ENCODE results near the gene PPIL6.
A peak's percentile ranks its signal among the peaks of the same experiment; 100 is the strongest.

The PPIL6 gene

DNA sequence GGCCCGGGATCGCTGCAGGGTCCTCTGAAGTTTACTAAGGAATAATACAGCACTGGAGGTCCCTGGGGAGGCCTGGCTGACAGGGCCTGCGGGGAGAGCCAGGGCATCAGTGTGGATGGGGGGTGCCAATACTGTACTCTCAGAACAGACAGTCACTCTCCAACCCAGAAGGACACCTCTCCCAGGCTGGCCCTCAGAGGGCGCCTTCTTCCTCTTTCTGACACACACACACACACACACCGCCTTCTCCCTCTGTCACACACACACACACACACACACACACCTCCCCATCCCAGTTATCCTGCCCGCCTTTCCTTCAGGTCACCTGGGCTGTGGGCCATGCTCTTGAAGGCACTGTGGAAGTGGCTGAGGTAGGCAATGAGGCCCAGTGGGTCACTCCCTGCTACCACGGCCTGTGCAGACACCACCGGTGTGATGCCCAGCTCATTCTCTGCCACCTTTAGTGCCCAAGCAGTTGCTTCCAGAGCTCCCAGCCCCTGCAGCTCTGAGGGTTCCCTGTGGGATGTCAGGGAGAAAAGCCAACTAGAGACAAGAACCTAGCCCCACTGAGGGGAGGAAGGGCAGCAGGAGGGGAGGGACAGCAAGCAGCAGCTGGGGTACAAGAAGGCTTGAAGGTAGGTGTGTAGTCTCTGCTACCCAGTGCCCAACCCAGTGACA, 7.6 kb upstream of the PPIL6 start:
- no peaks in the 10 kb centered on the region for H3K9me3 Mint-ChIP-seq
- H3K4me3 Mint-ChIP-seq, result no peak overlapping the region
- peaks cover 45% of the 10 kb centered on the region for H3K36me3 Mint-ChIP-seq
- peak overlapping the region; percentile 87 for H3K27ac Mint-ChIP-seq
- ATAC-seq (no peak), DNase-seq (ENCODE audit: low spot score in 2 of 2) (peak in 1 of 2 donors; percentile 48)
- peaks cover 46% of the 10 kb centered on the region for H3K4me1 Mint-ChIP-seq

DNA sequence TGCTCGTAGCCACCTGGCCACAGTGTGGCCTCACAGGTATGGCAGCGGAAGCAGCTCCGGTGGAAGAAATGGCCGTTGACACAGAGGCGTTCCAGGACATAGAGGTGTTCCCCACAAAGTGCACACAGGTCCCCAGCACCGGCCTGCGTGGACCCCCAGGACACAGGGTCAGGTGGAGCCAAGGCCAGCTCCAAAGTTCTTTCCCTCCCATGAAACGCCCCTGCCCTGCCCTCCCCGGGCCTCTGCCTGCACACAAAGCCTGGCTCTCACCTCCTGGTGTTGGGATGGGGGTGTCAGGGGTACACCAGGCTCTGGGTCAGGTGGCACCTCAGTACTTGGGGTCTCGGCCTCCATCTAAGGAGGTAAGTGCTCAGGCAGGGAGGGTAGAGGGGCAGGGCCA, 6.7 kb upstream of the PPIL6 start:
- Mint-ChIP-seq H3K9me3 (no peaks in the 10 kb centered on the region), H3K36me3 (peaks cover 51% of the 10 kb centered on the region), H3K4me1 (peaks cover 55% of the 10 kb centered on the region), H3K4me3 (no peak overlapping the region), H3K27ac (peak overlapping the region; percentile 87)
- no peak for ATAC-seq
- DNase-seq (ENCODE audit: low spot score in 2 of 2), result peak in 1 of 2 donors; percentile 45

DNA sequence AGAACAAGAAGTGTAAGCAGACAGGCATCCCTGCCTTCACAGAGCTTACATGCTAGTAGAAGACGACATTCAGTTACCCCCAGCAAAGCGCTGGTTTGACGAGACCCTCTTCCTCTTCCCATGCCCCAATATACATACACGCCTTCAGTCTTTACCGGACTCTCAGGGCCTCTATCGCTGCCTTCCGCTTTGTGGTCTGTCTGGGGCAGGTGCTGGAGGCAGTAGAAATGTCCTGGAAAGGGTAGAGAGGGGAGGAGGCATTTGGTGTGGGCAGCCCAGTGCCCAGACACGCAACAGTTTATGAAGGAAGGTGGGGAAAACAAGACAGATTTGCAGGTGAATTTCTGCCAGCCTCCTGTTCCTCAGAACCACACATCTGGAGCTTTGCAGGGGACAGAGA, 6.1 kb upstream of the PPIL6 start:
- Mint-ChIP-seq H3K4me1 (peaks cover 60% of the 10 kb centered on the region), H3K27ac (peak overlapping the region; percentile 87), H3K4me3 (no peak overlapping the region), H3K9me3 (no peaks in the 10 kb centered on the region), H3K36me3 (peaks cover 54% of the 10 kb centered on the region)
- ATAC-seq (no peak), DNase-seq (ENCODE audit: low spot score in 2 of 2) (no peak)

GRCh38 chr6:109446072-109446471, 5.6 kb upstream of the PPIL6 start:
- Mint-ChIP-seq H3K4me1 (peaks cover 65% of the 10 kb centered on the region), H3K9me3 (no peaks in the 10 kb centered on the region), H3K27ac (peak overlapping the region; percentile 87), H3K36me3 (peaks cover 55% of the 10 kb centered on the region), H3K4me3 (no peak overlapping the region)
- ATAC-seq, result no peak
- peak in 1 of 2 donors; percentile 44 for DNase-seq (ENCODE audit: low spot score in 2 of 2)

DNA sequence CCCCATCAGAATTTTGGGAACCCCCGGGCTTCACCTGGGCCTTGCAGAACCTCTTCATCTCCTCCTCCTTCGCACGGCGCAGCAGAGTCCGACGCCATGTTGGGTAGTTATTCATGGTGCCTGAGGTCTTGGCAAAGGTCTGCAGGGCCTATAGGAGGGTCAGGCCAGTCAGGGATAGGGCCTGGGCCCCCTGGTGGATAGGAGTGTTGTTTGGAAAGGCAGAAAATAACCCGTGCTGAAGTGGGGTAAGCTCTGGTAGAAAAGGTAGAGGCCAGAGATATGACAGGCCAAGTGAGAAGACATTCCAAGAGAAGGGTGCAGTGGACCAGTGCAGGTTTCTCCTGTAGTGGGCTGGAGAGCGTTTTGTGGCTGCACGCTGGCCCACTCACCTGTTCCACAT, 5.0 kb upstream of the PPIL6 start:
- peaks cover 53% of the 10 kb centered on the region for H3K36me3 Mint-ChIP-seq
- DNase-seq (ENCODE audit: low spot score in 2 of 2) (peak in 1 of 2 donors; percentile 46), ATAC-seq (no peak)
- H3K27ac Mint-ChIP-seq, result peak overlapping the region; percentile 87
- H3K4me1 Mint-ChIP-seq, result peaks cover 61% of the 10 kb centered on the region
- H3K4me3 Mint-ChIP-seq, result no peak overlapping the region
- H3K9me3 Mint-ChIP-seq, result no peaks in the 10 kb centered on the region

DNA sequence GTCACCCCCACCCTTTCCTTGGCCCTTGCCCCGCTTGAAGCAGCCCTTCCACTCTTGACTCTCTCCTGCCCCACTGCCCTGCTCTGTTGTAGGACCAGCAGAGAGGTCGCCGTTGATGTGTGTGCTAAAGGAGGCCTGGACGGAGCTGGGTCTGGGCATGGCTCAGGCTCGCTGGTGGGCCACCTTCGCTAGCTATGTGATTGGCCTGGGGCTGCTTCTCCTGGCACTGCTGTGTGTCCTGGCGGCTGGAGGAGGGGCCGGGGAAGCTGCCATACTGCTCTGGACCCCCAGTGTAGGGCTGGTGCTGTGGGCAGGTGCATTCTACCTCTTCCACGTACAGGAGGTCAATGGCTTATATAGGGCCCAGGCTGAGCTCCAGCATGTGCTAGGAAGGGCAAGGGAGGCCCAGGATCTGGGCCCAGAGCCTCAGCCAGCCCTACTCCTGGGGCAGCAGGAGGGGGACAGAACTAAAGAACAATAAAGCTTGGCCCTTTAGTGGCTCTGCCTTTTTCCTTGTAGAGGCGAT, 3.1 kb upstream of the PPIL6 start:
- H3K9me3 Mint-ChIP-seq, result no peaks in the 10 kb centered on the region
- H3K4me3 Mint-ChIP-seq, result no peak overlapping the region
- peaks cover 43% of the 10 kb centered on the region for H3K36me3 Mint-ChIP-seq
- no peak for ATAC-seq
- peak overlapping the region; percentile 92 for H3K27ac Mint-ChIP-seq
- peaks cover 48% of the 10 kb centered on the region for H3K4me1 Mint-ChIP-seq
- peak in 1 of 2 donors; percentile 43 for DNase-seq (ENCODE audit: low spot score in 2 of 2)

DNA sequence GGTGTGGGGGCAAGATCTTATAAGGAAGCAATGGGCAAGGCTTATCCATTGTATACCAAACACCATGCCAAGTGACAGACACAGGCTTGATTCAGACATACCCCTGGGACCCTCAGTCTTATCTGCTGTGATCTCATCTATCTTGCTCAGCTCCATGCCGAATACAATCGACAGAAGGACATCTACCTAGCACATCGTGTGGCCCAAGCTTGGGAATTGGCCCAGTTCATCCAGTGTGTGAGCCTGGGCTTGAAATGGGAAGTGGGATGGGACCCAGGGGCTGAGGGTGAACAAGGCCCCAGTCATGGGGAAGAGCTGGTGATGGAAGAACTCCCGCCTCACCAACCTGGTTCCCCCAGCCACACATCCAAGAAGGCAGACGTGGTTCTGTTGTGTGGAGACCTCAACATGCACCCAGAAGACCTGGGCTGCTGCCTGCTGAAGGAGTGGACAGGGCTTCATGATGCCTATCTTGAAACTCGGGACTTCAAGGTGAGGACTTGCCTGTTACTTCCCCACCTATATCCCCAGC, 2.0 kb upstream of the PPIL6 start:
- DNase-seq (ENCODE audit: low spot score in 2 of 2), result peak in 1 of 2 donors; percentile 48
- ATAC-seq, result no peak
- H3K9me3 Mint-ChIP-seq, result no peaks in the 10 kb centered on the region
- H3K4me1 Mint-ChIP-seq, result peaks cover 39% of the 10 kb centered on the region
- peak overlapping the region; percentile 92 for H3K27ac Mint-ChIP-seq
- peaks cover 35% of the 10 kb centered on the region for H3K36me3 Mint-ChIP-seq
- H3K4me3 Mint-ChIP-seq, result peak overlapping the region; percentile 91

DNA sequence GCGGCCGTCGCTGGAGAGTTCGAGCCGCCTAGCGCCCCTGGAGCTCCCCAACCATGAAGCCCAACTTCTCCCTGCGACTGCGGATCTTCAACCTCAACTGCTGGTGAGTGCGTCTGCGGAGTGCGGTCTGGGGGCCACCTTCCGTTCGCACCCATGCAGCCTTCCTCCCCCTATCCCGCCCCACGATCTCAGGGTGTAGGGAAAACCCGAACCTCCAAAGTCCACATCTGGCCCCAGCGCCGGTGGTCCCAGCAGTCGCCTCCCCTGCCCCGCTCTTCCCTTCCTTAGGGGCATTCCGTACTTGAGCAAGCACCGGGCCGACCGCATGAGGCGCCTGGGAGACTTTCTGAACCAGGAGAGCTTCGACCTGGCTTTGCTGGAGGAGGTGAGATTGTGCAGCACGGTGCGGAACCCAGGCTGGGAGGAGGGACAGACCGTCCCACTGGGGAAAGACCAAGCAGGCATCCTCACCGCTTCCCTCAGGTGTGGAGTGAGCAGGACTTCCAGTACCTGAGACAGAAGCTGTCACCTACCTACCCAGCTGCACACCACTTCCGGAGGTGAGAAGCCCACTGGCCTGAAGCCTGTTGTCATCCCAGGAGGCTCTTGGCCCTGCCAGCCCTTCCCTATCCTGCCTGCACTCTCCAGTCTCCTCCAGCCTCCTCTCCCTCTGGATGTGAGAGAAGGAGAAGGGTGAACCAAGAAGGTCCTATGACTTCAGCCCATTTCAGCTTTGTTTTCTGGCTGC, 815 bp upstream of the PPIL6 start:
- DNase-seq (ENCODE audit: low spot score in 2 of 2), result peak in 1 of 2 donors; percentile 71
- peaks cover 39% of the 10 kb centered on the region for H3K4me1 Mint-ChIP-seq
- peaks cover 24% of the 10 kb centered on the region for H3K36me3 Mint-ChIP-seq
- peak overlapping the region; percentile 92 for H3K27ac Mint-ChIP-seq
- peak; percentile 4 for ATAC-seq
- H3K4me3 Mint-ChIP-seq, result peak overlapping the region; percentile 91
- H3K9me3 Mint-ChIP-seq, result no peaks in the 10 kb centered on the region

DNA sequence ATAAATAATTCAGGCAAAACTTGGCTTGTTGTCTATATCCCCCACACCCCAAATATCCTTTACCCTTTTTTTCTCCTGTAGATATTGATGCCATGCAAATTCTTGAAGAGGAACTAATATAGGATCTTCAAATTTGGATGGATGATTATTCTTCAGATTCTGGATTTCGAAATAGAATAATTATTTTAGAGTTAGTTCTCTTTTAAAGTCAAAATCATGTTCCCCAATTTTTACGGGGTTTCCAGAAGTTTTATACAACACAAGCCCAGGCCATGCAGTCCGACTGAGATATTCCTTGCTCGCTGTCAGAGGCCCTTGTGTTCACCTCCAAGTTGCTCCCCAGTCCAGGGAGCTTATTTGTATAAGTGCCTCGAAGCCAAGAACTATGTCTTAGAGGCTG, 4.4 kb downstream of the PPIL6 start:
- Mint-ChIP-seq H3K27ac (no peak overlapping the region), H3K9me3 (no peaks in the 10 kb centered on the region), H3K36me3 (peaks cover 1% of the 10 kb centered on the region), H3K4me1 (peaks cover 1% of the 10 kb centered on the region), H3K4me3 (no peak overlapping the region)
- DNase-seq (ENCODE audit: low spot score in 2 of 2) (no peak), ATAC-seq (no peak)

DNA sequence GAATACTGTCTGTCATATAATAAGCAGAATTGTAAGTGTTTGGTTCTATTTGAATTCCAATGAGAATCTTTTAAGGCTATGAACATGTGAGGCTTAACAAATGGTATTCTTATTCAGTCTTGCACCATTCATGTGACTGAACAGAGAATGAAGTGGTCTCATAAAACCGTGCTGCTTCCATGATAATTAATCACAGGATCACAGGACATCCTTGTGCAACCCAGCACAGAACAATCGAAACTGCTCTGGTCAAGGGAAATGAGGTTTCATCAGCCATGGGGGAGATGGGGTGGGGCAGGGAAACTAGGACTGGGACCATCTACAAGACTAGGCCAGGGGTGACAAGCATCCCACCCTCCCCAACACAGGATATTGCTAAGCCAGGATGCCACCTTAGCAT, 6.0 kb downstream of the PPIL6 start:
- no peaks in the 10 kb centered on the region for H3K9me3 Mint-ChIP-seq
- H3K4me3 Mint-ChIP-seq, result no peak overlapping the region
- DNase-seq (ENCODE audit: low spot score in 2 of 2), result no peak
- no peaks in the 10 kb centered on the region for H3K36me3 Mint-ChIP-seq
- H3K4me1 Mint-ChIP-seq, result no peaks in the 10 kb centered on the region
- H3K27ac Mint-ChIP-seq, result no peak overlapping the region
- ATAC-seq, result no peak

GRCh38 chr6:109429496-109429895, 10.9 kb downstream of the PPIL6 start:
- H3K4me3 Mint-ChIP-seq, result no peak overlapping the region
- DNase-seq (ENCODE audit: low spot score in 2 of 2), result no peak
- no peaks in the 10 kb centered on the region for H3K9me3 Mint-ChIP-seq
- H3K4me1 Mint-ChIP-seq, result no peaks in the 10 kb centered on the region
- no peak overlapping the region for H3K27ac Mint-ChIP-seq
- no peak for ATAC-seq
- no peaks in the 10 kb centered on the region for H3K36me3 Mint-ChIP-seq

- Mint-ChIP-seq H3K27ac (no peak overlapping the region), H3K4me3 (no peak overlapping the region), H3K9me3 (no peaks in the 10 kb centered on the region), H3K4me1 (no peaks in the 10 kb centered on the region), H3K36me3 (no peaks in the 10 kb centered on the region)
- ATAC-seq (no peak), DNase-seq (ENCODE audit: low spot score in 2 of 2) (no peak)
Measured at GRCh38 chr6:109428889-109429477, 11.4 kb downstream of the PPIL6 start.

DNA sequence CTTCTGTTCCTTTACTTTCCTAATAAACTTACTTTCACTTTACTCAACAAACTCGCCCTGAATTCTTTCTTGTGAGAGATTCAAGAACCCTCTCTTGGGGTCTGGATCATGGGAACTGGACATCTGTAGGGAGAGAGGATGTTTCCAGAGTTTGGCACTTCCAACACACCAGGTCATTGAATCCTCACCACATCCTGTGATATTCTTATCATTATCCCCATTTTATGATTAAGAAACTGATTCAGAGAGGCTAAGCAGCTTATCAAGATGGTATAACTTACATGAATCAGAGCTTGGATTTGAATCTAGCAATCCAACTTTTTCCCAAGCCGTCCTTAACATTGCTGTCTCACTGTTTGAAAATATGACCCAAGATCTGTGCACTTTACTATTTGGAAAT, 15.5 kb downstream of the PPIL6 start:
- Mint-ChIP-seq H3K4me3 (no peak overlapping the region), H3K9me3 (no peaks in the 10 kb centered on the region), H3K27ac (no peak overlapping the region), H3K4me1 (no peaks in the 10 kb centered on the region), H3K36me3 (no peaks in the 10 kb centered on the region)
- DNase-seq (ENCODE audit: low spot score in 2 of 2) (no peak), ATAC-seq (no peak)

GRCh38 chr6:109421184-109421583, 19.2 kb downstream of the PPIL6 start:
- ATAC-seq (no peak), DNase-seq (ENCODE audit: low spot score in 2 of 2) (no peak)
- no peak overlapping the region for H3K27ac Mint-ChIP-seq
- H3K9me3 Mint-ChIP-seq, result no peaks in the 10 kb centered on the region
- no peaks in the 10 kb centered on the region for H3K36me3 Mint-ChIP-seq
- H3K4me3 Mint-ChIP-seq, result no peak overlapping the region
- H3K4me1 Mint-ChIP-seq, result no peaks in the 10 kb centered on the region

DNA sequence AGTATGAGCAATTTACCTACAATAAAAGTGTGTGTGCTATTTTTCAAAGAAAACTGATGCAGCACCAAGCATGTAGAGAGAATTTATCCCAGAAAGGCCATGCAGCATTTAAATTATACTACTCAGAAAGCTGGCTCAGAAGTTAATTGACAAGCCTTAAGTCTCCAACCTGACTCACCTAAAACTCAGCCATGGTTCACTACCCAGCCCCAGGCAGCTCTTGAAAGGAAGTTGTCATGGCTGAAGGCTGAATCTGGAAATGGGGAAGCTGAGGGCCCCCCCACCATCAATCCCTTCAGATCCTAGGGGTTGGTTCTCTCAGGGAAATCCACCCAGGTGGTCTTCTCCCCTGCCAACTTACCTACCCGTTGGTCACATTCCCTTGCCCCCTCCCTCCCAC, 19.7 kb downstream of the PPIL6 start:
- DNase-seq (ENCODE audit: low spot score in 2 of 2) (no peak), ATAC-seq (no peak)
- Mint-ChIP-seq H3K27ac (no peak overlapping the region), H3K9me3 (no peaks in the 10 kb centered on the region), H3K4me1 (no peaks in the 10 kb centered on the region), H3K4me3 (no peak overlapping the region), H3K36me3 (no peaks in the 10 kb centered on the region)

All from stimulated activated effector memory CD8-positive, alpha-beta T cell treated with anti-CD3 and anti-CD28 coated beads, Interleukin-12 subunit alpha, Interleukin-12 subunit beta, amount 100 ng/mL, for 72 hours (primary cell).